ENCODE data around the gene CLASP1. TPM values are rescaled to one million over a fixed set of nuclear protein-coding genes. Genes with fewer than 3 reads are reported as not detected.

The CLASP1 gene
- total RNA-seq, 1 experiment from 2014 or later, result 45.9 TPM

- Histone ChIP-seq H3K18ac (ENCODE audit: insufficient read length, low read depth, low read length) (no peak overlapping the region), H2BK20ac (ENCODE audit: low read depth, low read length, poor library complexity, severe bottlenecking) (no peak overlapping the region), H2BK5ac (ENCODE audit: insufficient read length, low read length) (no peak overlapping the region), H2BK120ac (ENCODE audit: low read depth, low read length, poor library complexity, severe bottlenecking) (no peak overlapping the region), H4K91ac (ENCODE audit: insufficient read length, low read depth, low read length) (no peak overlapping the region), H3K14ac (ENCODE audit: insufficient read depth, low read length) (no peak overlapping the region), H3K4me1 (ENCODE audit: insufficient read depth, low read length) (no peaks in the 10 kb centered on the region), H3K9ac (ENCODE audit: extremely low read depth, insufficient read length, low read length) (no peak overlapping the region), H3K79me1 (ENCODE audit: insufficient read depth, low read depth, low read length, poor library complexity, severe bottlenecking) (peaks cover 11% of the 10 kb centered on the region), H2AK5ac (ENCODE audit: insufficient read length, low read length) (no peak overlapping the region), H3K9me3 (ENCODE audit: control insufficient read depth, low read depth, low read length) (no peaks in the 10 kb centered on the region), H4K8ac (replicated peaks; ENCODE audit: insufficient read length, low read depth, low read length) (no peak overlapping the region), H3K79me2 (ENCODE audit: insufficient read depth, low read length) (no peaks in the 10 kb centered on the region; the same call in 1 of the 2 replicates), H3K4ac (ENCODE audit: low read depth, low read length) (no peak overlapping the region), H3K56ac (ENCODE audit: insufficient read length, low read depth, low read length) (no peak overlapping the region), H3K4me2 (ENCODE audit: insufficient read depth, insufficient read length, low read length) (no peak overlapping the region), H3K27ac (ENCODE audit: insufficient read length, low read depth, low read length) (no peak overlapping the region), H4K5ac (ENCODE audit: insufficient read length, low read depth, low read length) (no peak overlapping the region), H3K27me3 (ENCODE audit: insufficient read depth, low read length) (no peaks in the 10 kb centered on the region), H2AFZ (ENCODE audit: low read length) (no peak overlapping the region), H3T11ph (ENCODE audit: low read length) (no peak overlapping the region), H2BK12ac (ENCODE audit: insufficient read length, low read depth, low read length) (no peak overlapping the region), H4K20me1 (ENCODE audit: control insufficient read depth, insufficient read depth, insufficient read length) (no peaks in the 10 kb centered on the region), H3K23me2 (ENCODE audit: insufficient read length, low read depth, low read length, poor library complexity, severe bottlenecking) (no peaks in the 10 kb centered on the region), H3K23ac (ENCODE audit: insufficient read length, low read depth, low read length) (no peak overlapping the region), H2BK15ac (ENCODE audit: low read depth, low read length) (no peak overlapping the region)
- no CpG with 5 or more reads among the region's 1 CpG for WGBS (ENCODE audit: extremely low coverage, insufficient read length, low lambda C conversion rate)
- peaks cover 0 to 6% (median 0%) of the 10 kb centered on the region in 3 experiments; a peak in 4 of 7 replicates for H3K36me3 Mint-ChIP-seq (ENCODE audit: insufficient read depth in 1 of 3, low read depth in 3 of 3)
- no peak overlapping the region for H3K4me3 Mint-ChIP-seq
- TF ChIP-seq CTCF (conservative IDR thresholded peaks at IDR 0.05), result no peak
- H3K27me3 Mint-ChIP-seq (ENCODE audit: low read depth), result no peaks in the 10 kb centered on the region
- H3K27ac Mint-ChIP-seq, result no peak overlapping the region
- DNase-seq, result no peak
- peaks cover 0 to 2% of the 10 kb centered on the region in 2 experiments; a peak in 2 of 4 replicates for H3K4me1 Mint-ChIP-seq
- H3K9me3 Mint-ChIP-seq, result no peaks in the 10 kb centered on the region
Observed at GRCh38 chr2:121613774-121614173, 35.5 kb downstream of the CLASP1 start.

Data from H9 (cell line).